Mononuclear cell (primary cell): ENCODE results near the gene PEMT. TPM values are rescaled to one million over a fixed set of nuclear protein-coding genes. Genes with fewer than 3 reads are reported as not detected.

Source experiments
- H3K27me3 ChIP-seq: 2 replicates; pipeline ENCODE4 v1.6.0; 2011; ENCODE audit warnings: low read length, control low read depth; ENCODE audit not compliant: insufficient read depth
- H3K4me1 ChIP-seq: 2 replicates; pipeline ENCODE4 v1.5.1; 2011; ENCODE audit warnings: mild to moderate bottlenecking, low read length, control low read depth; ENCODE audit not compliant: insufficient read depth
- H3K4me3 ChIP-seq: 2 replicates; pipeline ENCODE4 v1.5.1; 2011; ENCODE audit warnings: mild to moderate bottlenecking, low read length, moderate library complexity
- H3K9me3 ChIP-seq: 2 replicates; pipeline ENCODE4 v1.5.1; 2011; ENCODE audit warnings: low read depth, mild to moderate bottlenecking, control low read depth, low read length
- total RNA-seq: library from RNA; depleted of rRNA; stranded (reverse); fragments of >200 nt; gene quantifications from one replicate; pipeline ENCODE4 v1.2.3, GENCODE V29; 2012

Gene PEMT
- total RNA-seq, 1 donor: 13.9 TPM

- no peaks in the 10 kb centered on the region for H3K9me3 ChIP-seq
Measured at GRCh38 chr17:17613708-17614114, 22.2 kb upstream of the PEMT start.

GRCh38 chr17:17612085-17613022 lies 20.8 kb upstream of the PEMT start:
- H3K9me3 ChIP-seq: no peaks in the 10 kb centered on the region
- no peak overlapping the region for H3K4me3 ChIP-seq
- no peaks in the 10 kb centered on the region for H3K4me1 ChIP-seq
- H3K27me3 ChIP-seq: no peaks in the 10 kb centered on the region

More at GRCh38 chr17:17613708-17614114, 22.2 kb upstream of the PEMT start:
- Histone ChIP-seq H3K4me1 (no peaks in the 10 kb centered on the region), H3K27me3 (no peaks in the 10 kb centered on the region), H3K4me3 (no peak overlapping the region)

- H3K4me3 ChIP-seq: no peak overlapping the region
- no peaks in the 10 kb centered on the region for H3K27me3 ChIP-seq
- peaks cover 15% of the 10 kb centered on the region for H3K4me1 ChIP-seq
- H3K9me3 ChIP-seq: no peaks in the 10 kb centered on the region
Measured at GRCh38 chr17:17609121-17609520, 17.6 kb upstream of the PEMT start.

- no peak overlapping the region for H3K4me3 ChIP-seq
- H3K27me3 ChIP-seq: no peaks in the 10 kb centered on the region
- peaks cover 15% of the 10 kb centered on the region for H3K4me1 ChIP-seq
- no peaks in the 10 kb centered on the region for H3K9me3 ChIP-seq
Measured at GRCh38 chr17:17606416-17607000, 15.0 kb upstream of the PEMT start.

- H3K9me3 ChIP-seq: no peaks in the 10 kb centered on the region
- no peaks in the 10 kb centered on the region for H3K27me3 ChIP-seq
- no peak overlapping the region for H3K4me3 ChIP-seq
- H3K4me1 ChIP-seq: peaks cover 15% of the 10 kb centered on the region
Measured at GRCh38 chr17:17605729-17606088, 14.2 kb upstream of the PEMT start.

GRCh38 chr17:17605083-17605728 lies 13.7 kb upstream of the PEMT start:
- Histone ChIP-seq H3K27me3 (no peaks in the 10 kb centered on the region), H3K4me3 (no peak overlapping the region), H3K9me3 (no peaks in the 10 kb centered on the region), H3K4me1 (peaks cover 15% of the 10 kb centered on the region)

GRCh38 chr17:17603895-17604225 lies 12.4 kb upstream of the PEMT start:
- Histone ChIP-seq H3K9me3 (no peaks in the 10 kb centered on the region), H3K4me1 (peaks cover 15% of the 10 kb centered on the region), H3K4me3 (no peak overlapping the region), H3K27me3 (no peaks in the 10 kb centered on the region)

GRCh38 chr17:17603178-17603894 lies 11.8 kb upstream of the PEMT start:
- Histone ChIP-seq H3K4me3 (no peak overlapping the region), H3K9me3 (no peaks in the 10 kb centered on the region), H3K27me3 (no peaks in the 10 kb centered on the region), H3K4me1 (peaks cover 15% of the 10 kb centered on the region)

GRCh38 chr17:17599965-17600364 lies 8.5 kb upstream of the PEMT start:
- no peaks in the 10 kb centered on the region for H3K27me3 ChIP-seq
- H3K4me3 ChIP-seq: no peak overlapping the region
- H3K9me3 ChIP-seq: no peaks in the 10 kb centered on the region
- peaks cover under 1% of the 10 kb centered on the region for H3K4me1 ChIP-seq

GRCh38 chr17:17598003-17598402 lies 6.5 kb upstream of the PEMT start:
- no peak overlapping the region for H3K4me3 ChIP-seq
- peaks cover 4% of the 10 kb centered on the region for H3K4me1 ChIP-seq
- H3K27me3 ChIP-seq: no peaks in the 10 kb centered on the region
- no peaks in the 10 kb centered on the region for H3K9me3 ChIP-seq

GRCh38 chr17:17595755-17596154 lies 4.2 kb upstream of the PEMT start:
- Histone ChIP-seq H3K4me1 (peaks cover 17% of the 10 kb centered on the region), H3K27me3 (no peaks in the 10 kb centered on the region), H3K9me3 (no peaks in the 10 kb centered on the region), H3K4me3 (no peak overlapping the region)

GRCh38 chr17:17593222-17593620 lies 1.7 kb upstream of the PEMT start:
- H3K4me3 ChIP-seq: no peak overlapping the region
- H3K9me3 ChIP-seq: no peaks in the 10 kb centered on the region
- peaks cover 23% of the 10 kb centered on the region for H3K4me1 ChIP-seq
- H3K27me3 ChIP-seq: no peaks in the 10 kb centered on the region

- Histone ChIP-seq H3K4me1 (peaks cover 23% of the 10 kb centered on the region), H3K4me3 (peak overlapping the region; percentile 72), H3K27me3 (no peaks in the 10 kb centered on the region), H3K9me3 (no peaks in the 10 kb centered on the region)
Measured at GRCh38 chr17:17590883-17591354, 589 bp downstream of the PEMT start.

- Histone ChIP-seq H3K27me3 (no peaks in the 10 kb centered on the region), H3K4me1 (peaks cover 23% of the 10 kb centered on the region), H3K9me3 (no peaks in the 10 kb centered on the region), H3K4me3 (no peak overlapping the region)
Measured at GRCh38 chr17:17590141-17590751, 1.3 kb downstream of the PEMT start.
